ENCODE data around the gene CLDN1. TPM values are rescaled to one million over a fixed set of nuclear protein-coding genes. Genes with fewer than 3 reads are reported as not detected.

CLDN1 gene
- total RNA-seq, 1 donor from 2014 or later, result 0.39 TPM

Other genes with a start within 250 kb of the CLDN1 start
- gene P3H2, start 201.5 kb downstream of the CLDN1 start, total RNA-seq, result not detected in 2 replicates
- gene CLDN16, start 65.7 kb upstream of the CLDN1 start, total RNA-seq, result not detected in 2 replicates
- not detected in 2 replicates for gene TMEM207, start 127.5 kb upstream of the CLDN1 start, total RNA-seq
- 17.2 and 18.2 TPM in 2 replicates for gene IL1RAP, start 191.6 kb upstream of the CLDN1 start, total RNA-seq